ENCODE measurements around the gene UBE3C. TPM values are rescaled to one million over a fixed set of nuclear protein-coding genes. Genes with fewer than 3 reads are reported as not detected.

UBE3C gene
- total and polyA plus RNA-seq, 11 donors: 11.0 to 57.5 (median 48.1) TPM

DNA sequence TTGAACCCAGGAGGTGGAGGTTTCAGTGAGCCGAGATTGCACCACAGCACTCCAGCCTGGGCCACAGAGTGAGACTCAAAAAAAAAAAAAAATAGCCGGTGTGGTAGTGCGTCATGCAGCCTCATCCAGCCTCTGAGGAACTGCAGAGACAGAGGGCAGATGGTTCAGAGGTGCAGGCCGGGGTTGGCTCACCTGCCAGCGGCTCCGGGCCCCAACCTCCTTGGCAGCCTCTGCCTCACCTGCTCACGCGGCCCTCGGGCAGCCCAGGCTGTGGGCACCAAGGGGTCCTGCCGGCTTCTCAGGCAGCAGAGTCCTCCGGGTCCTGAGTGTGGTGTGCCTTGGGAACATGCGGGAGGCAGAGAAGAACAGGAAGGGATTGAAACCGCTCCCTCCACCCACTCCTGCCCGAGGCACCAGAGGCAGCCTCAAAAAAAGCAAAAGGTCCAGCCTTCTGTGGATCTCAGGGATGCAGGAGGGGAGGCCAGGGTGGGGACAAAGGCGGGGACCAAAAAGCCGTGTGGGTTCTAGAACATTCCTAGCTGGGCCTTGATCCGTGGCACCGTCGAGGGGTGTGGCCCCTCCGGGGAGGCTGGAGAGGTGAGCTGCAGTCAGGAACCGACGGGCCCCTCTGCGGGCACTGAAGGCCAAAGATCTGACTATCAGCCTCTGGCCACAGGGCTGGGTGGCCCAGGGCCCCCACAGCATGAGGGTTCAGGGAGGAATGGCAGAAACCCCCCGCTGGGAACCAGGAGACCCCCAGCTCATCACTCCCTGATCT is 142.7 kb downstream of the UBE3C start:
- intact Hi-C loops (cut with DNase I): no loop called here
- H3K27me3 ChIP-seq: peaks cover 0 to 15% (median 0%) of the 10 kb centered on the region in 9 donors
- no peak for ATAC-seq

DNA sequence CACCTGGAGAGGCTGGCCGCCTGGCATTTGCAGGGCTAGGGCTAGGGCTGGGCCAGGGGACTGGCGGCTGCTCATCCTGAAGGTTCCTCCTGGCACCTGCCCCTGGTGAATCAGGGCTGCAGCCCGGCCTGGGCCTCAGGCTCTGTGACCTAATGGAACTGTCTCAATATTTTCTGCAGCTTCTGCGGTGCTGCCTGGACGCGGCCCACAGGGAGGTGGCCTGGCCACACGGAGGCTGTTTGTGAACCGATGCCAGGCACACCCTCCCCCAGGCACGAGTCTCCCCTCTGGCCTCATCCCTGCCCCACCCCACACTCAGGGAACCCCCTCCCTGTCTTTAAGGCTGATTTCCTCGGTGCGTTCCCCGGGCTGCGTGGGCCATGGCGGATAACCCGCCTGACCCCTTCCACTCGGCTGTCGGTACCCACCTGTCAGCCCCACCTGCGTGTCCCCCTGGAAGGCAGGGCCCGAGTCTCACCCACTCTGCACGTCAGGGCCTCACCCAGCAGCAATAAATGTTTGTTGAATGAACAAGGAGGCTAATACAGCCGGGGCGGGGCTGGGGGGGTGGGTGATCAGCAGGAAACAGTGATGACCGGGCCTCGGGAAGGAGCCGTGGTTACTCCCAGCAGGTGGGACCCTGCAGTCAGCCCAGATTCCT is 143.5 kb downstream of the UBE3C start:
- ATAC-seq: no peak
- Histone ChIP-seq H3K36me3 (no peaks in the 10 kb centered on the region), H3K27me3 (peaks cover 0 to 15% (median 0%) of the 10 kb centered on the region in 9 donors), H3K4me3 (no peak overlapping the region), H3K27ac (no peak overlapping the region), H3K4me1 (peaks cover 0 to 25% (median 7%) of the 10 kb centered on the region in 12 donors), H3K9me3 (peaks cover 0 to 12% (median 4%) of the 10 kb centered on the region in 12 donors)
- WGBS, 4 donors: 72 to 79% (median 75%) methylated on average over 23 to 25 of the region's 25 CpGs
- no peak for TF ChIP-seq CTCF (IDR thresholded peaks at IDR 0.05)
- no peak for TF ChIP-seq POLR2A (IDR thresholded peaks at IDR 0.05)
- intact Hi-C loops (cut with DNase I): no loop called here
- no peak for DNase-seq

More for the DNA sequence above, 142.7 kb downstream of the UBE3C start:
- H3K36me3 ChIP-seq: no peaks in the 10 kb centered on the region
- peaks cover 0 to 12% (median 4%) of the 10 kb centered on the region in 12 donors for H3K9me3 ChIP-seq
- peaks cover 0 to 34% (median 7%) of the 10 kb centered on the region in 12 donors for H3K4me1 ChIP-seq
- H3K4me3 ChIP-seq: no peak overlapping the region
- TF ChIP-seq CTCF (IDR thresholded peaks at IDR 0.05): no peak
- TF ChIP-seq POLR2A (IDR thresholded peaks at IDR 0.05): no peak
- no peak overlapping the region for H3K27ac ChIP-seq
- DNase-seq: no peak
- WGBS, 4 donors: 86 to 94% (median 88%) methylated on average over 19 to 24 of the region's 24 CpGs

DNA sequence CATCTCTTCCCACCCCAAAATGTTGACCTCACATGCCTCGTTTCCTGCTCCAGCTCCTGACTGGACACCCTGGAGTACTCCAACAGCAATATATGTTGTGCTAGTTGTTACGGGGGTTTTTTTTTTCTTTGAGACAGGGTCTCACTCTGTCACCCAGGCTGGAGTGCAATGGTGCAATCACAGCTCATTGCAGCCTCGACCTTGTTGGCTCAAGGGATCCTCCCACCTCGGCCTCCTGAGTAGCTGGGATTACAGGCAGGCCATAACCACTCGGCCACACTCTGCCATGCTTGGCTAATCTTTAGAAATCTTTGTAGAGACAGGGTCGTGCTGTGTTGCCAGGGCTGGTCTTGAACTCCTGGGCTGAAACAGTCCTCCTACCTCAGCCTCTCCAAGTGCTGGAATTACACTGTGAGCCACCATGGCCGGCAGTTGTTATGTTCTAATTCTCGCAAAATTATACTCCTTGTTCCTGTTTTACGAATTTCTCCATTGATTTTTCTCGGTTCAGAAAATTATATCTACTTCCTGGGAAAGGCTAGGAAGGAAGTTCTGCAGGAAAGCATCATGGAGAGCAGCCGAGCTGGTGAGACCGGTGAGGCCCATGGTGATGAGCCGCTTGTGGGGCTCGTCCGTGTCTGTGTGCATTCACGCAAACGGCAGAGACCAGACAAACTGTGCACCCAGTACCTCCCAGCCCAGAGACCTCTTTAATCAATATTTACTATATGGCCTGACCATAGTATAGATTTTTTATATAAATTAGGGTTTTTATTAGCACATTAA is 145.7 kb downstream of the UBE3C start:
- Histone ChIP-seq H3K4me1 (peaks cover 0 to 10% (median 6%) of the 10 kb centered on the region in 12 donors), H3K27me3 (peaks cover 0 to 7% (median 0%) of the 10 kb centered on the region in 9 donors), H3K27ac (no peak overlapping the region), H3K9me3 (peaks cover 0 to 12% (median 4%) of the 10 kb centered on the region in 12 donors), H3K4me3 (no peak overlapping the region), H3K36me3 (no peaks in the 10 kb centered on the region)
- no peak for TF ChIP-seq CTCF (IDR thresholded peaks at IDR 0.05)
- no peak for TF ChIP-seq POLR2A (IDR thresholded peaks at IDR 0.05)
- WGBS, 4 donors: 80 to 95% (median 91%) methylated on average over 17 of the region's 17 CpGs
- intact Hi-C loops (cut with DNase I): no loop called here
- ATAC-seq (no peak), DNase-seq (no peak)
